Measurements from ENCODE around the gene ANKHD1. TPM values are rescaled to one million over a fixed set of nuclear protein-coding genes. Genes with fewer than 3 reads are reported as not detected.

ANKHD1 gene
- total RNA-seq, 1 donor from 2014 or later = 129 TPM

DNA sequence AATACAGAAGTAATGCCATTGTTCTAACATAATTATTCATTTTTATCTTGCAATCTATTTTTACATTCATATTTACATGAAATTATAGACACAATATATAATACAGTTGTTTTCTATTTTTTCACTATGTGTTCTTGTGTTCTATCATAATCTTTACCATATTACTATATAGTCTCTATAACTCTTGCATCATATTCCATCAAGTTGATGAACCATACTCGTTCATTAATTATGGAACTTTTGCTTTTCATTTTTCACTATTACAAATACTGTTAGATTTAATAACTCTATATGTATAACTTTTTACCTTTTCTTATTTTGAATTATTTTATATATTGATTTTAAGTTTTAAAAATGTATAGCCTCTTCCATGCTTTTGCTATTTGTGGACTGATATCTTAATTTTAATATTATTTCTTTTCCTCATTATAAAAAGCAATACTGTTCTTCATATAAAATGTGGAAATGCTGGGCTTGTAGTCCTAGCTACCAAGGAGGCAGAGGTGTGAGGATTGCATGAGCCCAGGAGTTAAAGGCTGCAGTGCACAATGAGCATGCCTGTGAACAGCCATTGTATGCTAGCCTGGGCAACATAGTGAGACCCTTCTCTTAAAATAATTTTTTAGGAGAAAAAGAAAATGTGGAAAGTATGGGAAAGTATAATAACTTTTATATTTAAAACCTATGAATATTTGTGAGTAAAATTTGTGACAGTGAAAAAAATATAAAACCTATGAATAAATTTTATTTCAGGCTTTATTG lies 65.5 kb downstream of the ANKHD1 start:
- no peaks in the 10 kb centered on the region for H3K36me3 Mint-ChIP-seq
- no peak for DNase-seq (ENCODE audit: extremely low spot score, unreplicated experiment)
- H3K27me3 Mint-ChIP-seq = no peaks in the 10 kb centered on the region
- no peak for TF ChIP-seq CTCF (conservative IDR thresholded peaks at IDR 0.05)
- no peaks in the 10 kb centered on the region for H3K4me1 Mint-ChIP-seq (ENCODE audit: unreplicated experiment)
- H3K9me3 Mint-ChIP-seq = no peaks in the 10 kb centered on the region
- H3K4me3 Mint-ChIP-seq = no peak overlapping the region
- H3K27ac Mint-ChIP-seq = no peak overlapping the region

DNA sequence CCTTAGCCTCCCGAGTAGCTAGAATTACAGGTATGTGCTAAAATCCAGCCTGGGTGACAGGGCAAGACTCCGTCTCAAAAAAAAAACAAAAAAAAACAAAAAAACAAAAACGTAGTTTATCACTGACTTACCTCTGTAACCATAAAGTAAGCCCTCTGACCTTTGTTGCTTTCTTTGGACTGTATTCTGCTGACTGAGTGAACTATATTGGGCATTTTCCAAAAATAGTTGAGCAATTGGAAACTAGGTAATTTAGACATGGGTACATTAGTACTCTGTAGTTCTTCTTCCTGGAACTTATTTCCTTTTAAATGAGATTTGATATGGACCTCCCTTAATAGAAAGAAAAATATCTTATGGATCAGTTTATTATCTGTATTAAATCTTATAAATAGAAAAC lies 66.6 kb downstream of the ANKHD1 start:
- Mint-ChIP-seq H3K27ac (no peak overlapping the region), H3K4me3 (no peak overlapping the region), H3K4me1 (ENCODE audit: unreplicated experiment) (no peaks in the 10 kb centered on the region), H3K27me3 (no peaks in the 10 kb centered on the region), H3K9me3 (no peaks in the 10 kb centered on the region), H3K36me3 (no peaks in the 10 kb centered on the region)
- DNase-seq (ENCODE audit: extremely low spot score, unreplicated experiment) = no peak
- TF ChIP-seq CTCF (conservative IDR thresholded peaks at IDR 0.05) = no peak

DNA sequence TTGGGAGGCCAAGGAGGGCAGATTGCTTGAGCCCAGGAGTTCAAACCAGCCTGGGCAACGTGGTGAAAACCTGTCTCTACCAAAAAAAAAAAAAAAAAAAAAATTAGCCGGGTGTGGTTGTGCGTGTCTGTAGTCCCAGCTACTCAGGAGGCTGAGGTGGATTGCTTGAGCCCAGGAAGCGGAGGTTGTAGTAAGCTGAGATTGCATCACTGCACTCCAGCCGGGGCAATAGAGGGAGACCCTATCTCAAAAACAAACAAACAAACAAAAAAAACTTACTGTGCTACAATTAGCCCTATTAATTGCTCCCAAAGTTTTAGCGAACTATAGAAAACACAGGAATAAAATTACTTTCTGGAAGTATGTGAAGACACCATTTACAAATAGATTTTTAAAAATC lies 67.6 kb downstream of the ANKHD1 start:
- no peak for DNase-seq (ENCODE audit: extremely low spot score, unreplicated experiment)
- no peak overlapping the region for H3K27ac Mint-ChIP-seq
- H3K36me3 Mint-ChIP-seq = peaks cover 6% of the 10 kb centered on the region
- H3K4me1 Mint-ChIP-seq (ENCODE audit: unreplicated experiment) = no peaks in the 10 kb centered on the region
- no peak for TF ChIP-seq CTCF (conservative IDR thresholded peaks at IDR 0.05)
- H3K27me3 Mint-ChIP-seq = no peaks in the 10 kb centered on the region
- no peaks in the 10 kb centered on the region for H3K9me3 Mint-ChIP-seq
- H3K4me3 Mint-ChIP-seq = no peak overlapping the region

DNA sequence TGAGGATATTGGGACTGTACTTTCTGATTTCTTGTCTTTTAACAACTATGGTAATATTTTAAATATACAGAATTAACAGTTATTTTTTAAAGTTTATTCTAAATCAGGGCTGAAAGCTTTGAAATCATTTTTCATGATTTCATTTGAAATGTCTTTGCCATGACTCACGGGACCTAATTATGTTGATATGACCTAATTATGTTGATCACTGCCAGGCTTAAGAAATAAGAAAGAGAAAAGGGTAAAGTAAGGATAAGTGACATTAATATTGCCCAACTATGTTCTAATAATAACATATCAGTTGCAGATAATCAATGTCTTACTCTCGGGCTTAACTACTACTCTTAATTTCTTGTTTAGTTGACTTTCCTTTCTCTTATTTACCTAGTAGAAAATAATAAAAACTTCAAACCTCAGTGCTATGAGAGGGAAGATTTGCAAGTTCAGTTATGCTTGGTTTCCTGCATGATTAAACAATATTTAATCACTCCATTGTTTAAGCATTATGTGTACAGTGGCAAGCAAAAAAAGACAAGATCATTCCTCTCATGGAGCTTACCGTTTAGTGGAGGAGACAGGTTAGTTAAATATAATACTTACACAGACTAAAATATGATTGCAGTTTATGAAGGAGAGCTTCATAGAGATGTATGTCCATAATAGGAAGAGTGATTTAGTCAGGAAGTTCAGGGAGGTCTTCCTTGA lies 78.8 kb downstream of the ANKHD1 start:
- TF ChIP-seq CTCF (conservative IDR thresholded peaks at IDR 0.05) = no peak
- H3K4me1 Mint-ChIP-seq (ENCODE audit: unreplicated experiment) = no peaks in the 10 kb centered on the region
- no peak for DNase-seq (ENCODE audit: extremely low spot score, unreplicated experiment)
- H3K9me3 Mint-ChIP-seq = no peaks in the 10 kb centered on the region
- no peak overlapping the region for H3K4me3 Mint-ChIP-seq
- no peaks in the 10 kb centered on the region for H3K27me3 Mint-ChIP-seq
- H3K27ac Mint-ChIP-seq = no peak overlapping the region
- no peaks in the 10 kb centered on the region for H3K36me3 Mint-ChIP-seq

GRCh38 chr5:140481758-140482157 lies 80.1 kb downstream of the ANKHD1 start:
- Mint-ChIP-seq H3K4me3 (no peak overlapping the region), H3K27ac (no peak overlapping the region), H3K36me3 (no peaks in the 10 kb centered on the region), H3K27me3 (no peaks in the 10 kb centered on the region), H3K4me1 (ENCODE audit: unreplicated experiment) (no peaks in the 10 kb centered on the region), H3K9me3 (no peaks in the 10 kb centered on the region)
- no peak for DNase-seq (ENCODE audit: extremely low spot score, unreplicated experiment)
- no peak for TF ChIP-seq CTCF (conservative IDR thresholded peaks at IDR 0.05)

Measured in type B pancreatic cell (in vitro differentiated cells).